C1 segment of cervical spinal cord (tissue), 14 donors: ENCODE results near the gene SLC8B1.
"Not testable (repeated sequence)": the region's sequence is repeated elsewhere in the genome, so short reads cannot be mapped to it uniquely, and the experiment has no call there.

Experiments used
- DNase-seq, 14 donors: peaks; one replicate each; lab custom pipeline; 2025; lab: John Stamatoyannopoulos, UW

The SLC8B1 gene

DNA sequence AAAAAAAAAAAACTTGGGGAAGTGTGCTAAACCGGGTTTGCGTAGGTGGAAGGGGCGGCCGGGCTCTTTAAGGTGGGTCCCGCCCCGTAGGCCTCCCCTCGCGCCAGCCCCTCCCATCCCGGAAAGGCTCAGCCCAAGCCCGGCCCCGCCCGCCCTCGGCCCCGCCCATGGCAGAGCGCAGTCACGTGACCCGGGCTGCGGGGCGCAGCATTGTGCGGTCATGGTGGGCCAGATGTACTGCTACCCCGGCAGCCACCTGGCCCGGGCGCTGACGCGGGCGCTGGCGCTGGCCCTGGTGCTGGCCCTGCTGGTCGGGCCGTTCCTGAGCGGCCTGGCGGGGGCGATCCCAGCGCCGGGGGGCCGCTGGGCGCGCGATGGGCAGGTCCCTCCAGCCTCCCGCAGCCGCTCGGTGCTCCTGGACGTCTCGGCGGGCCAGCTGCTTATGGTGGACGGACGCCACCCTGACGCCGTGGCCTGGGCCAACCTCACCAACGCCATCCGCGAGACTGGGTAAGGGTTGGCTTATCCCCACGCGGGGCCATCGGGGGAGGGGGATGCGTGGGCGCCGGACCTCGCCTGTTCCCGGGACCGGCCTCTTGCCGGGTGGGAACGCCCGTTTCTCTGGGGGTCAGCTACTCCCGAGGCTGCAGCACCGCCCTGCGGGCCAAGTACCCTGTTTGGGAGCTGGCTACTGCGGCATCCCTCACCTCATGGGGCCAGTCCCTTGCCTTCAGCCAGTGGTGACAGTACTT lies 23.6 kb upstream of the SLC8B1 start, which contains the start of gene PLBD2:
TSS of gene PLBD2 (plus strand) at position 207 of the 752 bp plus-strand sequence. CDS start at position 221, 14 bp downstream.
- peak; percentile 19 to 95 (median 90) for DNase-seq

DNA sequence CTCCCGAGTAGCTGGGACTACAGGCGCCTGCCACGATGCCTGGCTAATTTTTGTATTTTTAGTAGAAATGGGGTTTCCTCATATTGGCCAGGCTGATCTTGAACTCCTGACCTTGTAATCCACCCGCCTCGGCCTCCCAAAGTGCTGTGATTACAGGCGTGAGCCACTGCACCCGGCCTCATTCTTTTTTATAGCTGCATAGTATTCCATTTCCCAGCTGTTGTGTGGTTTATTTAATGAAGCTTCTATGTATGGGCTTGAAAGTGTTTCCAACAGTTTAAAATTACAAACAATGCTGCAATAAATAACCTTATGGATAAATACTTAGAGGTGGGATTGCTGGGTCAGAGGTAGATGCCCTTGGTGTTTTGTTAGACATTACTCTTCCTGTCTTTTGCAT lies 19.3 kb upstream of the SLC8B1 start:
- not testable (repeated sequence) for DNase-seq

DNA sequence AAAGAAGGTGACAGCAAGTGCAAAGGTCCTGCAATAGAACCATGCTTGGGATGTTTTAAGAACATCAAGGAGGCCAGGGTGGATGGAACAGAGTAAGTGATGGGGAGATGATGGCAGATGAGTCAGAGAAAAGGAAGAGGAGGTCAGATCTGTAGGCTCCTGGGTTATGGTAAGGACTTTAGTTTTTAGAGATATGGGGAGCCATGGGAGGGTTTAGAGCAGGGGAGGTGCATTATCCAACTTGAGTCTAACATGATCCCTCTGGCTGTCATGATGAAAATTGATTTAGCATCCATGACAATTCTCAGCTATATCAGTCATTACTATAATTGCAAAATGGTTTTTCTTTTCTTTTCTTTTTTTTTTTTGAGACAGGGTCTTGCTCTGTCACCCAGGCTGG lies 16.2 kb upstream of the SLC8B1 start:
- DNase-seq = no peak

DNA sequence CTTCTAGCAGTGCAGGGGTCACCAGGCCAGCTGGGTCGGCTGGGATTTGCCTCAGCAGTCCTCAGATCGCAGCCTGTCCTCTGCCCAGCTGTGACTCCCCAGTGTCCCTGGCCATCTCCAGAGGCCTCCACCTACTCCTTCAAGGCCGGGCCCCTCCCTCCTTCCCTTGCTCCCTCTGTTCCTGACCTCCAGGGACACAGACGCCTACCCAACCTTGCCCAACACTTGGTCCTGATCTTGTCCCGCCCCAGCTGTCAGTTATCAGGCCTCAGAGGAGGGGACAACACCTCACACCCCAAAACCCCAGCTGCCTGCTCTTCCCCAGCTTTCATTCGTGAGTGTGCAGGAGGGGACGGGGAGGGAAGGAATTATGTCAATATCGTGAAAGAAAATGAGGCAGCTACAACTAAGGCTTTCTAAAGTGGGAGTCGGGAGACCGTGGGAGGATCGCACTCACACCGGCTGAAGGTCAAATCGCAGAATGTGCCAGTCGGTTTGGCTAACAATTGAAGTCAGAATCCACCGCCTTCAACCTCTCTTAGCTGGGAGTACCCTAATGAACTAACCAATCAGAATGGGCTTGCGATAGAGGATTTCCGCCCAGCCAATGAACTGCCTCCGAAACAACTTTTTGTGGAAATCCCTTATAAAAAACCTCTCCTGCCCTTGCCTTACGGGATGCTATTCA lies 14.1 kb upstream of the SLC8B1 start:
- DNase-seq = no peak

DNA sequence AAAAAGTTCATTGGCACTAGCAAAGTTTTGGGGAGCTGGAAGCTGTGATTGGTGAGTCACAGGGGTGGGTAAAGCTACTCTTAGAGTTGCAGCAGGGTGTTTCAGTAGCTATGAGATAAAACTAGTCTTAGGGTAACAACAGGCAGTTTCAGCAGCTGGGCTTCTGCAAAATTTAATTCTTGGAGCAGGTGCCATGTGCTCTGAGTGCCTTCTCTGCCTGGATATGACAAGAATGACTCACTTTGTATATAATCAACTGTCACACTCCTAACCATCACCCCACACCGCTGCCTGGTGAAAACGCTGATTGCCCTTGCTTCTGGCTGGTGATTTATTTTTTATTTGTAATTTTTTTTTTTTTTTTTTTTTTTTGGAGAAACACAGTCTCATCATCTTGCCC lies 13.0 kb upstream of the SLC8B1 start:
- no peak for DNase-seq

DNA sequence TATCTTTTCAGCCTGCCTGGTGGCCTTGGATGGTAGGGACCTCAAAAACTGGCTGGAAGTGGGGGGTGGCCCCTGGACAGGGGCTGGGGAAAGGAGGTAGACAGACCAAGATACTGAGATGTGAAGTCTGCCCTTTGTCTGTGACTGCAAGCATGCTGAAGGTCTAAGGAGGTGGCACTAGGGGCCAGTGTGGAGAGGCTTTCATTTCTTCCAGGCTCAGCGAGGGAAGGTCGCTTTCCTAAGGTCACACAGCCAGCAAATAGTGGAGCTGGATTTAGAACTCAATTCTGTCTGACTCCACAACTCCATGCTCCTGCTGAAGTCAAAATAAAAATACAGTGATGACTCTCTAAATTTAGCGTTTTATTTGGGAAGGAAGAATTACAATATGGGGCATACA lies 12.2 kb upstream of the SLC8B1 start:
- DNase-seq = no peak

DNA sequence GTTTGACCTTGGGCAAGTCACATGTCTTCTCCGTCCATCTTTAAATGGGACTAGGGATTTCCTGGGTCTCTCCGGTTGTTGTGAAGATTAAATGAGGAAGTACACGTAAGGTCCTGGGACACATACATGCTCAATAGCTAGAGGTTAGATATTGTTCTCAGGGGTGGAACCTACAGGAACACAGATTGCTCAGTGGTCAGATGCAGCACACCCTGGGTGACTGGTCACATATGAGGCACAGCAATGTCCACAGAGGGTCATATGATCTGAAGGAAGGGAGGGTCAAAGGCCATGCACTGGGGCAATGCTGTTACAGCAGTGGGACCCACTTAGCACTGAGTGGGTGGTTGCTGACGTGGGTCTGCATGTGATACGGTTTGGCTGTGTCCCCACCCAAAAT lies 11.4 kb upstream of the SLC8B1 start:
- DNase-seq = no peak

DNA sequence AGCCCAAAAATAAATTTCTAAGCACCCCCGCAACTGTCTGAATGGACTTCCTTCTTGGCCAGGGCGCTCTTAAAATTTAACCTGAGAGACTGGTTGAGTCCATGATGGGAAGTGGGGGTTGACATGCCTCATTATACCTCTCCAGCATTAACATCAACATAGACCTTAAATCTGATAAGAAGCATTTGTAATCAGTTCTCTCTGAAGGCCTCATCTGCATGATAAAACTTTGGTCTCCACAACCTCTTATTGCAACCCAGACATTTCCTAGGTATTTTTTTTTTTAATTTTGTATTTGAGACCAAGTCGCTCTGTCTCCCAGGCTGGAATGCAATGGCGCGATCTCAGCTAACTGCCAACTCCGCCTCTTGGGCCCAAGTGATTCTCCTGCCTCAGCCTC lies 10.4 kb upstream of the SLC8B1 start:
- DNase-seq = no peak

DNA sequence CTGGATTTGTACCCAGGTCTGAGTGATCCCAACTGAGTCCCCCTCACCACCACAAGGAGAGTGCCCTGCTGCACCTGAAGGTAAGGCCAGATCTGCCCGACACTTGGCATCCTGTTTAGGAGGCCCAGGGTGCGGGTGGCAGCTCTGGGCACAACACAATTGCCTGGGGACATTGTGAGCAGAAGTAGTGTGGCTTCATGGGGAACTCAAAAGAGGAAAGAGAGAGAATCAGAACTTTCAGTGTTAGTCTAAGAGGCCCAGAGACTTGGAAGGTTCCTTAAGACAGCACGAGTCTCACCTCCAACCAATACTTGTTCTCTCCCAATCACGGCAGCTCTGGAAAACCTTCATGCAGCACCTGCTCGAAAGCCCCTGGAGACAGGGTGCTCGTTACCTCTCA lies 6.6 kb upstream of the SLC8B1 start:
- no peak for DNase-seq

DNA sequence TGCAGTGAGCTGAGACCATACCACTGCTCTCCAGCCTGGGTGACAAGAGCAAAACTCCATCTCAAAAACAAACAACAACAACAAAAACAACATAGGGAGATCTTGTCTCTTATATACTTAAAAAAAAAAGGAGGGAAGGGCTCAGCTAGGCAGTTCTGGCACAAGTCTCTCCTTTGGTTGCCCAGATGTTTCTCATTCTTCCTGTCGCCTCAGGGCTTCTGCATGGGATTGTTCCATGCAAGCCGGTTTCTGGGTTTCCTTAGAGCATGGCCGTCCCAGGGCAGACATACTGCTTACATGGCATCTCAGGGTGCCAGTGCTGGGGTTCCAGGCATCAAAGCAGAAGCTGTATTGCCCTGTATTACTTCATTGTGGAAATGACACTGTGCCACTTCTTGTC lies 5.2 kb upstream of the SLC8B1 start:
- DNase-seq = no peak

DNA sequence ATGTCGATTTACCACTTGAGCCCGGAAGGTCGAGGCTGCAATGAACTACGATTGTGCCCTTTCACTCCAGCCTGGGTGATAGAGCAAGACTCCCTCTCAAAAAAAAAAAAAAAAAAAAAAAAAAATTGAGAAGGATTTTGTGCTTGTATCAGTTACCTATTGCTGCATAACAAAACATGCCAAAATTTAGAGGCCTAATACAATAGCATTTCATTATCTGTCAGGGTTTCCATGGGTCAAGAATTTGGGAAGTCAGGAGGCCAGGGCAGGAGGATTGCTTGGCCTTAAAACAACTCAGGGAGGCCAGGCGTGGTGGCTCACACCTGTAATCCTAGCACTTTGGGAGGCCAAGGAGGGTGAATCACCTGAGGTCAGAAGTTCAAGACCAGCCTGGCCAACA lies 4.6 kb upstream of the SLC8B1 start:
- no peak for DNase-seq

DNA sequence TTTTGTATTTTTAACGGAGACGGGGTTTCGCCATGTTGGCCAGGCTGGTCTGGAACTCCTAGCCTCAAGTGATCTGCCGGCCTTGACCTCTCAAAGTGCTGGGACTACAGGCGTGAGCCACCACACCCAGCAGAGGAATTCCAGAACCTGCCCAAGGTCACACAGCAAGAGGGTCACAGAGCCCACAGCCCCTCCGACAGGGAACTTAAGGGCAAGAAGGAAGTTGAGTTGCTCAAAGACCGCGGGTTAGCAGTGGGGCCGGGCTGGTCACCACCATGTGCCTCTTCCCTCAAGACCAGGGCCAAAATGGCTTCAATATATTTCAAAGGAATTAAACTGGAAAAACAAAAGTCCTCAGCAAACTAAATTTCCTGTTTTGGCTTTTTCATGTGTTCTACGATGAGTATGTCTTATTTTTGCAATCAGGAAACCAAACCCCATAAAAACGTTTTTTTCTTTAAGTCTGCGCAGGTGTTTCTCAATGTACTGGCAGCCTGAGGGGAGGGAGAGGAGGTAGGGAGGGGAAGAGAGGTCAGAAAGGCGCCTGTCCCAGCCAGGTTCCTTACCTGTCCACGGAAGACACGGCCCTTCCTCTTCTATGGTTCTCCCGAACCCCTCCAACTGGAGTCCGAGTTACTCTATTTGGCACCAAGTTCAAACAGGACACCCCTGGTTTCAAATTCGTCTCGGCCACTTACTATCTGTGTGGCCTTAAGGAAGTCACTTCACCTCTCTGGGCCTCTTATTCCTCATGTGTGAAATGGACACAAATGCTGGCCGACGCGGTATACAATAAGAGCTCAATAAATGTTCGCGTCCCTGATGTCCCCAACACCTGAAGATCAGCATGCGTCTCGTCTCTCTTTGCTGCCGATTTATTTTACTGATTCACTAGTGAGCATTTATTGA lies 778 bp downstream of the SLC8B1 start:
- peak in 1 of 14 donors; percentile 5 for DNase-seq

DNA sequence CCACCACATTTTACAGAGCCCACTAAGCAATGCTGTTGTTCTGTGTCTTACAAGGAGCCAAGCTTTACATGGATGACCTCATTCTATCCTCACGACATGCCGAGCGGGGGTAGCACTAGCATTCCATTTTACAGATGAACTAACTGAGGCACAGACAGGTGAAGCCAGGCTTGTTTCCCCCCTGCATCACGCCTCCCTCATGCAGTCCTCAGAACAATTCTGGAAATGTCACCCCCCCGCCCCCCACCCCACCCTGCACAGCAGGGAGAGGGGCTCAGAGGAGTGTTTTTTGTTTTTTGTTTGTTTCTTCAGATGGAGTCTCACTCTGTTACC lies 1.5 kb downstream of the SLC8B1 start:
- no peak for DNase-seq

DNA sequence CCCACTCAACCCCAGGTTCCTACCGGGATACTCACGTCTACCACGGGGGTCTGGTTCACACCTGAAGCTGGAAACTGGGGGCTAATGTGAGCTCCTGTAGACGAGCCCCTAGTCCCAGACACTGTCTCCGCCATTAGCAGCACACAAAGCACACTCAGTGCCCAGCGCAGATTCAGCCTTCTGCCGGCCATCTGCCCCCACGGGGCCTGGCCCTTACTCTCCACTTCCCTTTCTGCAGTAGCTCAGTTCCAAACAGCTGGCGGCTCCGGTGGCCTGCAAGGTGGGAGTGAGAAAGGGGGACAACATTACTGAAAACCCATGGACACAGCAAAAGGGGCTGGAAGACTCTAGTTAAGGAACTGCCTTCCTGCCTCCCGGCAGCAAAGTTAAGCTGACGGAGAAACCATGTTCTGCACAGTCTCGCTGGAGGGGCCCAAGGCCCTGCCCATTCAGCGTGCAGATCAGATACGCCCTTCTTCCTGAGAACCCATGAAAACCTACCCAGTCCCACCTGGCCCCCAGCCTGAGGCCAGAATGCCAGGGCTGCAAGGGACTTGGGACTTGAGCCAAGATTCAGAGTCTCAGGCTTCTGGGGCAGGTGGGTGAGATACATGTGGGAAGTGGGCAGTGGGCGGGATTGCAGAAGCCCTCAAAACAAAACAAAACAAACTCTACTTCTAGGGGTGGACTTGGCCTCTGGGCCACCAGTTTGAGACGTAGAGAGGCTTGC lies 2.1 kb downstream of the SLC8B1 start:
- DNase-seq = peak in 3 of 14 donors; percentile 4 to 11 (median 8)

DNA sequence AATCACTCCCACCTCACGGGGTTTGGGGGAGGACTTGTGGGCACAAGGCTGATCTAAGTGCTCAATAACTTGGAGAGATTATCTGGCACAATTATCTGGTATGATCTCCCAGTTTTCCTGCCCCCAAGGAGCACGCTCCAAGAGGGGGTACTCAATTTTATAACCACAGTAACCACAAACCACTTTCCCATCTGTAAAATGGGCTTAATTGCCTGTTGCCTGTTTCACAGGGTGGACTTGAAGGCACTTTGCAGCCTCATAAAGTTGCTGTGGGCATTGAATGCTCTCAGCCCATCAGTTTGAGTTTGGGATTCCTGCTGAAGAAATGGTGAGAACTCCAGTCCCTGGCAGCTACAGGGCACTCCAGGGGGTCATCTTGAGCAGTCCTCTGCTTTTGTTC lies 4.4 kb downstream of the SLC8B1 start:
- DNase-seq = no peak

DNA sequence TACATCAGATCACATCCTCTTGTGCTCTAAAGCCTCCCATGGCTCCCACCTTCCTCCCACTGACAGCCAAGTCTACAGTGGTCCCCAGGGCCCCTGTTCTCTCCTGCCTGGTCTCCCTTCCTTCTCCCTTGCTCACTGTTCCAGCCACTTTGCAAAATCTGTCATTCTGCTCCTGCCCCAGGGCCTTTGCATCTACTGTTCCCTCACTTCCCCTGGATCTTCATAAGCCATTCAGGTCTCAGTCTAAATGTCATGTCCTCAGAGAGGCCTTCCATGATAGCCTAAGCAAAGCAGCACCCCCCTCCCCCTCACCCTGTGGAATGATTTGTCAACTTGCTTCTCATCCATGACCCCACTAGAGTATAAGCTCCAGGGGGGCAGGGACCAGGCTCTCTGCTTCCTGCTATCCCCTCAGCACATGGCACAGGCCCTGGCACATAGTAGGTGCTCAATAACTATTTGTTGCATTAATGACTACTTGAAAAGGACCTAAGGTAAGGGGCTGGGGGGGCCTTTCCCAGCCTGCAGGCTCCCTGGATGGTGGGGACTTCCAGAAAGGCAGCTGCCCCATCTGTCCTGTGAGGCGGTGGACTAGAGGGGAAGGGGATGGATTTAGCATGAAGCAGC lies 5.0 kb downstream of the SLC8B1 start:
- DNase-seq = no peak

DNA sequence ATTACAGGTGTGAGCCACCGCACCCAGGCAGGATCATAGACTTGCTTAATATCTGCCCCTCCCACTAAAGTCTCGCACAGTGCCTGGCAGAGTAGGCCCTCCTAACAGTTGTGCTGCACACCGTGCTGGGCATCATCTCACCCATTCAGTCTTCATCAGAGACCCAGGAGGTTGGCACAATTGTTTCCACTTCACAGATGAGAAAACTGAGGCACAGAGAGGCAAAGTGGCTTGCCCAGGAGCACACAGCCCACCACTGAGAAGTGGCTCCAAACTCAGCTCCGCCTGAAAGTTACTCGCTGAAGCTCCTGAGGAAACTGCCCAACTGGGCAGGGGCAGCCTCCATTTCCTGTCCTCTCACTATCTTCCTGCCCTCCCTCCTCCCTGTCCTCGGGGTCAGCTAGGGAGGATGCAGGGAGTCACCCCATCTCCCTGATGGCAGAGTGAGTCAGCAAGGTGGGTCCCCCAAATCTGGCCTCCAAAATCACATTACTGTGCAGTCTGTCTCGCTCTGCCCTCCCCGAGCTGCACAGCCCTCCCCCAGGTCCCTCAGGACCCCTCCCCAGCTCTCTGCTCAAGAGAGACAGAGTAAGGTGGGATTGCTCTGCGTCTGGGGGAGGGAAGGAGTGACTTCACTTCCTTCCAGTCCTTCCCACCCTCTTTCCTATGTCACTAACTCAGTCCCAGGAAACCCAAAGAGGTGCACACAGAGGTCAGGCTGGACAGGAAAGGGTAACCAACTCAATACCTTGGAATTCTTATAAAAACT lies 5.7 kb downstream of the SLC8B1 start:
- no peak for DNase-seq

DNA sequence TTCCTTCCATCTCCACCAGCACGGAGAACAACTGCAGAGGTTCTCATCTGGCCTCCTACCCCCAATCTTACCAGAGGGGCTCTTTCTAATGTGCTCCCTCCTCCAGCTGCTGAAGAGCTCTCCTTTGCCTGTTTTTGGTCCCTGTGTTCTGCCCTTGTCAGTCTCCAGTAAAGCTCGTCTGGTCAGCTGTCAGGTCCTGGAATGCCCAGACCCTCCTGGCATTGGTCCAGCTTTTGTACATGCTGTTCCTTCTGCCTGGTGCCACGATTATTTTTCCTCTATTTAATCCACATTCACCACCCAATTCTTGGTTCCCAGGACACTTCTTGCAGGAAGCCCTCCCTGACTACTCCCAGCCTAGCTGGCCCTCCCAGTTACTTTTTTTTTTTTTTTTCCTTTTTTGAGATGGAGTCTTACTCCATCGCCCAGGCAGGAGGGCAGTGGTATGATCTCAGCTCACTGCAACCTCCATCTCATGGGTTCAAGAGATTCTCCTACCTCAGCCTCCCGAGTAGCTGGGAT lies 6.5 kb downstream of the SLC8B1 start:
- DNase-seq = no peak

DNA sequence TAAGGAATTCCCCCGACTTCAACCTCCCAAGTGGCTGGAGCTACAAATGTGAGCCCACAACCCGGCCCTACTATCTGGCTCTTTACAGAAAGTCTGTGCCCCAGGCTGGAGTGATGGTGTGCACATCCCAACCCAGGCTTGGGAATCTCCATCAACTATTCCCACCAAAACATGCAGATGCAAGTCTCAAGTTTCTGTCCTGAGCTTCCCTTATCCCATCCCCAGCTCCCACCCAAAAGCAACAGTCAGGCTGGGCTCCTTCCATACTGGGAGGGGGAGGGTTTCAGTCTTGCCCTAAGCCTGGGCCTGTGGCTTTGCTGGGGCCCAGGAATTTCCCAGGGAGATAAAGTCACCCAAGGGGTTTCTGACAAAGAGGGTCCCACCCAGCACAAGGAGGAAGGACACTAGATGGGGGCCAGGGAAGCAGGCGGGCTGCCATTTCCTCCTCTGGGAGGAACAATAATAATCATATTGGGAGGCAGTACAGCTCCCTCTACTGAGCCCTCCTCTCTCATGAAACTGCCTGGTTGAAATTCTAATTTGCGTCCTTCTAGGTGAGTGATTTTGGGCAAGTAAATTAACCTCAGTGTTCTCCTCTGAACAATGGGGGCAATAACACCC lies 8.0 kb downstream of the SLC8B1 start:
- DNase-seq = no peak

DNA sequence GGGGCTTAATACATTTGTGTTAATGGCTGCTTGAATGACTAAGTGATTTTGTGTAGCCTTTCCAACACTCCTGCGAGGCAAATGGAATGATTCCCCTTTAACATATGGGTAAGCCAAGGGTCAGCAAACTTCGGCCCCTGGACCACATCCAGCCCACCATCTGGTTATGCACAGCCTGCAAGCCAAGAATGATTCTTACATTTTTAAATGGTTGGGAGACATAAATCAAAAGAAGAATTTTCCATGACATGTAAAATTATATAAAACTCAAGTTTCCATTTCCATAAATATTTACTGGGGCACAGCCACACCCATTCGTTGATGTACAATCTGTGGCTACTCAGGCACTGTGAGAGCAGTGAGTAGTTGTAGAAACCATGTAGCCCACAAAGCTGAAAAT lies 9.0 kb downstream of the SLC8B1 start:
- DNase-seq = no peak
